Suppressor macrophage (primary cell): ENCODE measurements around the gene TSPAN11.
"Not testable (repeated sequence)": the region's sequence is repeated elsewhere in the genome, so short reads cannot be mapped to it uniquely, and the experiment has no call there.

Experiments used
- DNase-seq, 4 experiments: peaks; one replicate each; pipeline ENCODE4 v3.0.0-alpha.2; 2020 to 2022
- total RNA-seq, 17 experiments: gene quantifications; one replicate each; lab custom pipeline; 2026; ENCODE audit warnings: mixed read lengths in 6 of 17, inconsistent platforms in 3 of 17; lab: John Stamatoyannopoulos, UW

The TSPAN11 gene, protein sequence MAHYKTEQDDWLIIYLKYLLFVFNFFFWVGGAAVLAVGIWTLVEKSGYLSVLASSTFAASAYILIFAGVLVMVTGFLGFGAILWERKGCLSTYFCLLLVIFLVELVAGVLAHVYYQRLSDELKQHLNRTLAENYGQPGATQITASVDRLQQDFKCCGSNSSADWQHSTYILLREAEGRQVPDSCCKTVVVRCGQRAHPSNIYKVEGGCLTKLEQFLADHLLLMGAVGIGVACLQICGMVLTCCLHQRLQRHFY
- total RNA-seq: 0 to 3.1 (median 0) reads per million in 17 experiments

DNA sequence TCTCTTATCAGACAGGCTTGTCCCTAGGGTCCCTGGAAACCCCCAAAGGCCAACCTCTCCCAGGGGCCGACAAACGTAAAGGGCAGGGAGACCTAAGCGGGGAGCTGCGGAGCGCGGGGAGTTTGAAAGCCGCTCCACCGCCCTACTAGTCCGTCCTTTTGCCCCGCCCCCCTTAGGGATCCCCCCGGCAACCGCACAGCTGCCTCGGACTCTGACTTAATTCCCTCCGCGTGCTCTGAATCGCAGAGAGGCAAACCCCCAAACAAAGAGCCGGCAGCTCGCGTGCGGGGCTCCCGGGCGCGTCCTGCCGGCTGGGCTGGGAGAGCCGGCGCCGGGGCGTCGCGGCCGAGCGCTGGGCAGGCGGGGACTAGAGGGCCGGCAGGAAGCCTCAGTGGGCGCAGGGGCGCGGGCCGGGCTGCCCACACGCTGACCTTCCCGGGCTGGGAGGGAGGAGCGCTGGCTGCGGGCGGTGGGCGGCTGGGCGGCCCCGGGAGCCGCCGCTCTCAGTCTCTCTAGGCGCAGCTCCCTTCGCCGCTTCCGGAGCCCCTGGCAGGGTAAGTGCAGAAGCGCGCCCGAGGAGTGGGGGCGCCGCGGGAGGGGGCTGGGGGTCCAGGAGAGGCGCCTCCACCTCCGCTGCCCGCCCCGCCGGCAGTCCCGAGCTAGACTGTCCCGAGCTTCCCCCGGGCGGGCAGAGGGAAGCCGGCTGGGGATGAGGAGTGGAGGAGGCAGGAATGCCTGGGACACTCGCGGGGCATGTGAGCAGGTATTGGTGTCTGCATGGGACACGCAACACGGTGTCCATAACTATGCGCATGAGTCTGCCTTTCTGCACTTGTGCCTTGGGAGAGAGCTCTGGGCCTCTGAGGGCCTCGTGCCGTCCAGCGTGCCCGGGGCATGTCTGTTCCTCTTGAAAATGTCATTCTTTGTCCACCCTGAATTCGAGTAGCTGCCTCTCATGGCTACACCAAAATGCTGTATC is at the start of gene TSPAN11:
TSPAN11 (plus strand) TSS at position 506 of the 979 bp plus-strand sequence. CDS start 27,244 bp downstream, outside the sequence.
- peak in 2 of 4 experiments; percentile 1 to 31 for DNase-seq

DNA sequence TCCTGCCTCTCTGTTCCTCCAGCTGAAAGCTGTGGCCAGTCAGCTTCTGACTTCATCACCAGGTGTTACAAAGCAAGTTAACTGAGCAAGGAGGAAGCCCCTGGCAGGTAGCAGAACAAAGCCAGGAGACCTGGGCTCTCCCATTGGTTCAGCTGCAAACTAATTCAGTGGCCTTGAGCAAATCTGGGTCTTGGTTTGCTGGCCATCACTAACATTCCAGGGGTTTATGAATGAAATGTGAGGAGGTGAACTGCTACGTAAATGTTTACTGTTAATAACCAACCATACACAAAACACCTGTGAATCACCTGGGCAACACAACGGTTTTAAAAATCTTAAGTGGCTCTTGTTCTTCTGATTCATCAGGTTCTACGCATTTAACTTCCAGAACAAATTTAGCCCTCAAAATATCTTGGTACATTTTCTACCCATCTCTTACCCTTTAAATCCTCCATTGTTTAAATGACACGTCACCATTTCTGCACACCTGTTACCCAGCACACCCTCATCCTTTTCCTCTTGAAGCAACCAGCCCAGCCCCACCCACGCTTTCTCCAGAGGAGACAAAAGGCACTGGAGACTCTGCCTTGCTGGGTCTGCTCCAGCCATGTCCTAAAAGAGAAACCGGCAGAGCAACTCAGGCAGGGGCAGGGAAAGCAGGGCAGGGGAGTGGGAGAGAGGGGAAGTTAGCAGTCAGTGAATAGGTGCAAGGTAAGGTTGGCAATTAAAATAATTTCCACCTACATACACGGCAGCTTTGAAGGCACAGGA is 49.3 kb upstream of the TSPAN11 start:
- no peak for DNase-seq

DNA sequence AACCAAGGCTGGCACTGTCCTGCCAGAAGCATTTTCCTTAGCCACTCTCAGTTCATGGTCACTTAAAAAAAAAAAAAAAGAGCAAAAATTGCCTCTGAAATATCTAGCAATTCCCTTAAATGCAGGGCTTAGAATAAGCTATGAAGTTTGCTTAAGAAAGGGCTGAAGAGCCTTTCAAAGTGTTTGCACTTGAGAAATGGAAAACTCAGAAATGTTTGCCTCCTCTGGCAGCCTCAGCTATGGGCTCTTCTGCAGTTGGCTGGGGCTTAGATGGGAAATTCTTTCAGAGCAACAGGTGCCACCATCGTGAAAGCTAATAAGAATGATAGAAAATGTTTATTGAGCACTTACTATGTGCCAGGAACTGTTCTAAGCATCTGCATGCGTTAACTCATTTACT is 48.5 kb upstream of the TSPAN11 start:
- no peak for DNase-seq

DNA sequence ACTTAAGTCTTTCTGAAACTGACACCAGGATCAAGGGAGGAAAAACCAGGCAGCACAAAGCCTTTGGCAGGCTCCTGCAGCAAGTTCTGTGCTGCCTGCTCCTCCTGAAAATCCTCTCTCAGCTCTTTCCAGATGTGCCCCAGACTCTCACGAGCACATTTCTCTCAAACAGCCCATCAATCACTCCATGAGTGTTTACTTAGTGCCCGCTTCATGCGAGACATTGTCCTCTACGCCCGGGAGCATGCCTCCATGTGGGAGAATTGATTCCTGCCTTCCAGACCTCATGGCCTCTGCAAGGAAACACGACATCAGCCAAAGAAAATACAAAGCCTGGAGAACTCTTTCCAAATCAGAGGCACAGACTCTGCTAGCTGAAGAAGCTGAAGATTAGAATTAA is 46.5 kb upstream of the TSPAN11 start:
- DNase-seq: no peak

DNA sequence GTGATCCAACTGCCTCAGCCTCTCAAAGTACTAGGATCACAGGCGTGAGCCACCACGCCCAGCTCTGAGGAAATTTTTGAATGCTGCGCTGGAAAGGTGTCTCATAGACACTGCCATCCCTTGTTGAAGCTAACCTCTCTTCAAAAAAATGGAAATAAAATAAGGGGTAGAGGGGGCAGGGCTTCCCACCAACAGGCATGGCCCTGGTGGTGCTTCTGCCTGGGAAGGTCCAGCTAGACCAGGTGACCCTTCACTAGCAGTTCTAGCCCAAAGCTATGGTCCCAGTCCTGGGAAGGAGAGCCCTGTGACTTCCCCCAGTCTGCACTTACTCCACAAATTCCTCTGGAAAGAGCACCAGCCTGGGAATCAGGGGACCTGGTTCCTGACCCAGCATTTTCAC is 45.7 kb upstream of the TSPAN11 start:
- no peak for DNase-seq

DNA sequence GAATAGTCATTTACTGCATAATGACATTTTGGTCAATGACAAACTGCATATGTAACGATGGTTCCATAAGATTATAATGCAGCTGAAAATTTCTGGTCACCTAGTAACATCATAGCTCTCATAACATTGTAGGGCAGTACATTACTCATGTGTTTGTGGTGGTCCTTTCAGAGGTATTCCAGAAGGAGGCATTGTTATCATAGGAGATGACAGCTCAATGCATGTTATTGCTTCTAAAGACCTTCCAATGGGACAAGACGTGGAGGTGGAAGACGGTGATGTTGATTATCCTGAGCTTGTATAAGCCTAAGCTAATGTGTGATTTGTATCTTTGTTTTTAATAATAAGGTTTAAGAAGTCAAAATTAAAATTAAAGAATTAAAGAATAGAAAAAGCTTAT is 43.8 kb upstream of the TSPAN11 start:
- DNase-seq: no peak

DNA sequence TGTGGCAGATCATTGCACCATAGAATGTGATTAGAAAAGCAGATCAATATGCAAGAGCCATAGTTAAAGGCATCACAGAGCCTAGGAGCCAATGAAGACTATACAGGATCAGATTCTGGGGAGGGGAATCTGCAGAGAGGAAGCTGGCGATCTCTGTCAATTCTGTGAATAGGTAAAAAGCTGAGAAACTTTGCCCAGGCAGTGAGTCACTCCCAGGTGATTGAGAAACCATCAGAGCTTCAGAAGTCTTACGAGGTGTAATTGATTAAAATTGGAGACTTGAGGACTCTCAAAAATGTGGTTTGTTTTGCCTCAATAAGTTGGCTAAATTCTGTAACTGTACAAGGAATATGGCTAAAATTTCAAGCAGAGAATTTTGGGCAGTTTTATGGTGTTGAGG is 41.7 kb upstream of the TSPAN11 start:
- no peak for DNase-seq

DNA sequence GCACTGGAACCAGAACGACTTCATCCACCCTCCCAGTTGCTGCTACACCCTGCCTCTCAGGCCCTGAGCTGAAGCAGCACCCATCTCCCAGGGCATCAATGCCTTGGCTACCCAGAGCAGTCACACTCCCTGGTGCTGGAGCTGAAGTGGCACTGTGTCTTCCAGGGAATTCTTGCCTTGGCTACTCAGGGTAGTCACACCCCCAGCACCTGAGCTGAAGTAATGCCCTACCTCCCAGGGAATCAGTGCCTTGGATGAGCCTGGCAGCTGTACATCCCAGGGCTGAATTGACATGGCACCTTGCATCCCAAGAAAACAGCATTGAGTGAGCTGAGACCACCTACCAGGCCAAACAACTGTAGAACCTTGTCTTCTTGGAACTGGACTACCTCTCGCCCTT is 41.2 kb upstream of the TSPAN11 start:
- DNase-seq: no peak

DNA sequence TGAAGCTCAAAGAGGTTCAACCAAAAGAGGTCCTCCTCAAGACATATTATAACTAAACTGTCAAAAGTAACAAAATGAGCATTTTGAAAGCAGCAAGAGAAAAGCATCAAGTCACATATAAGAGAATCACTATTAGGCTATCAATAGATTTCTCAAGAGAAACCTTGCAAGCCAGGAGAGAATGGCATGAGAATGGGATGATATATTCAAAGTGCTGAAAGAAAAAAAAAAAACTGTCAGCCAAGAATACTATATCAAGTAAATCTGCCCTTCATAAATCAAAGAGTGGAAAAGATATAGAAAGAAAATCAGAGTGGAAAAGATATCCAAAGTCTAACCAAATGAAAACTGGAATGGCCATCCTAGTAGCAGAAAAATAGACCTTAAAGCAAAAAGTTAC is 39.3 kb upstream of the TSPAN11 start:
- DNase-seq: no peak

DNA sequence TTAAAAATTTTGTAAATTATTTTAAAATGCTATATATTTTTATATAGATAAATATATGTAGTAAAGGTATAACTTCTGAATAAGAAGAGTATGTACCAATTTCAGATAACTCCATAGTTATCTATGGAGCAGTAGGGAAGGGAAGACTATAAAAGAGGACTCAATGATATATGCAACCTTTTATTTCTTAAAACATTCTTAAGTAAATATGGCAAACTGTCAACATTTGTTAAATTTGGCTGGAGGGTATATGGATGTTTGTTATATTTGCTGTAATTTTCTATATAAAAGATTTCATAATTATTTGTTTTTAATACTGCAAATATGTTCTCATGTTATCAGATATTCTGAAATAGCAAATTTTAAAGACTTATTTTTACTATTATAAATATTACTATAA is 38.3 kb upstream of the TSPAN11 start:
- no peak for DNase-seq

DNA sequence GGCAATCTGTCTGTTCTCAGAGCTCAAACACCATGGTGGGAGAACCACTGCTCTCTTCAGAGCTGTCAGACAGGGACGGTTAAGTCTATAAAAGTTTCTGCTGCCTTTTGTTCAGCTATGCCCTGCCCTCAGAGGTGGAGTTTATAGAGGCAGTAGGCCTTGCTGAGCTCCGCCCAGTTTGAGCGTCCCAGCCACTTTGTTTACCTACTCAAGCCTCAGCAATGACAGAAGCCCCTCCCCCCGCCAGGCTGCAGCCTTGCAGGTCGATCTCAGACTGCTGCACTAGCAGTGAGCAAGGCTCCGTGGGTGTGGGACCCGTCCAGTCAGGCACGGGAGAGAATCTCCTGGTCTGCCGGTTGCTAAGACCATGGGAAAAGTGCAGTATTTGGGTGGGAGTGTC is 32.0 kb upstream of the TSPAN11 start:
- DNase-seq: not testable (repeated sequence)

DNA sequence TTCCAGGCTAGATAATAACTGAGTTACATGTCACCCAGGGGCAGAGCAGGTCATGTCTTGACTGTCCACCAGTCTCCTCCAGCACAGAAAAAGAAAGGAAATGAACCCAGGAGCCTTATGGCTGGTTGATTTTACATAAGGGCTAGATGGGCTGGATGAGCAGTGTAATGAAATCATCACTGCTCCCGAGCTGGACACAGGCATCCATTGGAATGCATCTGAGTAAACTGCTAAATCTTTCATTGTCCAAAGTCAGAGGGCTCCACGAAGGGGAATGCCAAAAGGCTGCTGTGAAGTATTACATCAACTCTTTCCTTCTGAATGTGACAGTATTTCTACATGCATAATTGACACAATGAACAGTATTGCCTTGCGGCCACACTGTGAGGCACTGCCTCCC is 30.1 kb upstream of the TSPAN11 start:
- DNase-seq: no peak

DNA sequence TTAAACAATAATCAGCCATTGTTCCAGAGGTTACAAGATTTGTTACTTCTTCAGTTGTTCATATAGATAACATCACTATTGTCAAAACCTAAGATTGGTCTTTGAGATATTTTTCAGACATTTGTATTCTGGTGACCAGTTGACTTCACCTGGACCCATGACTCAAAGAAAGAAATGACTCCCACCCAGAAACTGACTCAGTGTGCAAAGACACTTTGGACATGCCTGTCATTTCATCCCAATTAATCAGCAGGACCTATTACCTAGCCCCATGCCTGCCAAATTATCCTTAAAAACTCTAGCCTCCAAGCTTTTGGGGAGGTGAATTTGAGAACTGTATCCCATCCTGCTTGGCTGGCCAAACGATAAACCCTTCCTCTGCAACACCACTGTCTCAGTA is 27.7 kb upstream of the TSPAN11 start:
- no peak for DNase-seq

DNA sequence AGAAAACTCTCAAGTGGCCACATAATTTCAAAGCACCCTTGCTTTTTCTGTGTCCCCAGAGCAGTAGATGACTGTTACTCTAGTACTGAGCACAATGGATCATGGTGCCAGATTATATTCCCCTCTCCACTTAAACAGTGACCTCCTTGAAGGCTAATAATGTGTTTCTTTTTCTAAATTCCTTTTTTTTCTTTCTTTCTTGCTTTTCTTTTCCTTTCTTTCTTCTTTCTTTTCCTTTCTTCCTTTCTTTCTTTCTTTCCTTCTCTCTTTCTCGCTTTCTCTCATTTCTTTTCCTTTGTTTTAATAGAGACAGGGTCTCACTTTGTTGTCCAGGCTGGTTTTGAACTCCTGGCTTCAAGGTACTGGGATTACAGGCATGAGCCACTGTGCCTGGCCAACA is 26.2 kb upstream of the TSPAN11 start:
- no peak for DNase-seq

DNA sequence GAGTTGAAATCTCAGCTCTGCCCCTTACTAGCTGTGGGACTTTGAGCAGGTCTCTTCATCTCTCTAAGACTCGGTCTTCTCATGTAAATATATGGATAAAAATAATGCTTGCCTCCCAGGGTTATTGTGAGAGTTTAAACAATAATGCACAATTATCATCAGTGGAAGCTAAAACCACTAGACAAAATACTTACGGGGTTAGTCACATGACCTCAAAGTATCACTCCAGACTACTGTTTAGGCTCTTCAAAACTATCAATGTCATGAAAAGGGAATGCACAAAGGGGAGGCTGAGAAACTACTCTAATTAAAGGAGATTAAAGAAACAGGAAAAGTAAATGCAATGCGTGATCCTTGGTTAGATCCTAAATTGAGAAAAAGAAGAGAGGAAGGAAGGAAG is 24.5 kb upstream of the TSPAN11 start:
- DNase-seq: no peak

DNA sequence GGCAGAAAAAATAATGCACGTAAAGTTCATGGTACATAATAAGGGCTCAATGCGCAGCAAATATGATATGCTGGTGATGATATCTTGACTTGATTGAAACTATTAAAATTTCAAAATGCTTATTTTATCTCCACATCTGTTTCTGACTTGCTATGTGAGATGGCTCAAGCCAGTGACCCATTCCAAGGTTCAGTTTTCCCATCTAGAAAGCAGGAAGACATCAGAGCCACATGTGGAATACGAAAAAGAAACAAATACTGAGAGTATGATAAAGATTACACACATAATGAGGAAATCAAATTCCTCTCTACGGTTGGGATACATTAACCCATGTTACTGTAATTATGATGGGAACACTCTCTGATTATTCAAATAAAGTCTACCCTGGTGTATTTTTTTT is 24.0 kb upstream of the TSPAN11 start:
- no peak for DNase-seq

DNA sequence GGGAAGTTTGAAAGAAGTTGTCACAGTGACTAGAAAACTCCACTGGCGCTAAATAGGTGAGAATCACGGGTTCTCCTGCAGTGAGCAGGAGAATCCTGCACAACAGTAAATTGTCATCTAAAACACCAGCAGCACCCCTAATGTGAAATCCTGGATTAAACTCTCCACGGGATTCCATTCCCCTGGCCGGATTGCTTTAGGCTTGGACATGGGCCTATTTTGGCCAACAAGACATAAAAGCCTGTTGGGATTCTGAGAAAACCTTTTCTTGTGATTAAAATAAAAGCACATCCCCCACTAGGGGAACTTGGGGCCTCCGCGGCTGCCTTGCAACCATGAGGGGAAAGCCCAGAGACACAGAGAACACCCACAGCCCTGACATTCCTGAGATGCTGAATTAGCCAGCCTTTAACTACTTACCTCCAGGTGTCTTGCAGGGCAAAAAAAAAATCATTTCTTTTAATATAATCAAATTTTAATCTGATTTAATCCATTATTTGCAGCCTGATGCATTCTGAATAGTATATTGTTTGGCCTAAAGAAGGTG is 21.0 kb upstream of the TSPAN11 start:
- no peak for DNase-seq

DNA sequence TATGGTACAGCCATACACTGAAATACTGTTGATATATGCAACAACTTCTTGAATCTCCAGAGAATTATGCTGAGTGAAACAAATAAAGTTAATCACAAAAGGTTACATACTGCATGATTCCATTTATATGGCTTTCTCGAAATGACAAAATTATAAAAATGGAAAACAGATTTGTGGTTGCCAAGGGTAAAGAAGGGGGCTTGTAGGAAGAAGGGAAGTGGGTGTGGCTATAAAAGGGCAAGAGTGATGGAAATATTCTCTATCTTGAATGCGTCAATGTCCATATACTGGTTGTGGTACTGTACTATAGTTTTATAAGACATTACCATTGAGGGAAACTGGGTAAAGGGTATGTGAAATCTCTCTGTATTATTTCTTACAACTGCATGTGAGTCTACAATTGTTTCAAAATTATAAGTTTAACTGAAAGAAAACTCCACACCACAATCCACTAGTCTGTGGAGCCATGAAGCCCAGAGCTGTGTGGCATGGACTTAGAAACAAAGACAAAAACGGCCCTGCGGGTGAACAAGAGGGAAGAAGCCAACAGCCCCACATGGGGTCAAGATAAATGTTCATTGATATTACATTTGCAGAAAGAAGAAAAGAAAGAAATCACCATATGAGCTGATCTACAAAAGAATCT is 18.3 kb upstream of the TSPAN11 start:
- no peak for DNase-seq

DNA sequence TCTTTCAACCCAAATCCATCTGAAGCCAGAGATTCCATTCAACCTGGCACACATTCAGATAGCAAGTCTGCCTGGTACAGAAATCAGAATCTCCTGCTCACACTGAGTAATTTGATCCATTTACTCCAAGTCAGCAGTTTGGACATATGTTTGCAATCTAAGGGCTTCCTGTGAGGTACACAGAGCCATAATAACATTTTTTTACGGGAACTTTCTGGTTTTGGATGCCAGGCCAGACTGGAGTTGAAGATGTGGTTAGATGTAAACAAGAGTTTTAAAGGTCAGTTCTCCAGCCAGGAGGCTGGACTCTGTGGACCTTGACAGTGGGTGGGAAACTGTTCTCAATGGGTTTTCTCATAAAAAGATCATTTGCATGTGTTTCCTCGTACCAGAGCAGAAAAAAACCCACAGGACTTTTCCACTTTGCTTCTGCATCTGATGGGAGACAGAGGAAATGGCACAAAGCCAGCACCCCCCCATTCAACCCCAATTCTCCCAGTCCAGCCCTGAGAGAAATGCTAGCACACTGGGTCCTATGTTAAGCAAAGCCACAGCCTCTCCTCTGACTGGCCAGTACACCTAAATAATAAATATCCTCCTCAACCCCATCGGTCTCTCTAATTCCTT is 17.7 kb upstream of the TSPAN11 start:
- no peak for DNase-seq

DNA sequence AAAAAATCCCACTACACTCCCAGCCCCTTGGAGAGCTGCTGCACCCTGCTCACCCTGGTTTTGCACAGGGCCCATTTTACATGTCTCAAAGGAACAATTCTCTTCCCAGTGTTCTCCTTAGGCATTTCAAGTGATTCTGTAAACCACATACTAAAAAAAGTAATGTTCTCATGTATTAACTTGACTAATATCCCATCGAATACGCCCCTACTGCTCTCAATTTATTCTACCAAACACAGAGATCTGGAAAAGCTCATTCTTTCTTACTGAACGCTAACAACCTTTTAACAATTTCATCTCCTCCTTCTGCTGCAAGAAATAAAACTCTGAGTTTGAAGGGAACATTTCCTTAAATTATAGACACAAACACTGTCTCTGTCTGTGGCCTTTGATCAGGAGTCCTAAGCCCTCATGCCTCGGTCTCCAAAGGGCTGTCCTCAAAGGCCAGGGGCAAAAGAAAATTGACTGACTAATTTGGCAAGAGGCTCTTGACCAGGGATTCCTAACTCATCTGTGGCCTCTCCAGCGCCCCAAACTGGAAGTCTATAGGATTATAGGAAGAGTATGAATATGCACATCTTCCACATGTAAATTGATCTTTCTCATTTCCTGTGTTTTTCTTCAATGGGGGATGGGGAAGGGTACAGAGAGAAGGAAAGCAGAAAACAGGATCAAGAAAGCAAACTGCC is 17.1 kb upstream of the TSPAN11 start:
- no peak for DNase-seq

DNA sequence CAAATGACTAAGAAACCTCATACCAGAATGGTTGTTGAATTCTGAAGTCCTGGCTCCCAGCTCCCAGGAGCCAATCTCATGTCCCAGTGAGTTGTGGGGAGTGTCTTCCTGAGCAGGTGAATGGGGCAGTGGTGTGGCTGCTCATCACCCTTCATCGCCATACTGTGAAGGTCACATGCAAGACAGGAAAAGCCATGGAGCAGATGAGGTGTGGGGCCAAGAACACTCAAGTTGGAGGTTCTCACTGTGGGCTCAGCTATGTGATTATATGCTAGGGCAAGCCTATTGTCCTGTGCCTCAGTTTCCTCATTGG is 16.6 kb upstream of the TSPAN11 start:
- DNase-seq: no peak
